ENCODE results near the gene SLC25A46.
"Not testable (repeated sequence)": the region's sequence is repeated elsewhere in the genome, so short reads cannot be mapped to it uniquely, and the experiment has no call there.

The SLC25A46 gene

DNA sequence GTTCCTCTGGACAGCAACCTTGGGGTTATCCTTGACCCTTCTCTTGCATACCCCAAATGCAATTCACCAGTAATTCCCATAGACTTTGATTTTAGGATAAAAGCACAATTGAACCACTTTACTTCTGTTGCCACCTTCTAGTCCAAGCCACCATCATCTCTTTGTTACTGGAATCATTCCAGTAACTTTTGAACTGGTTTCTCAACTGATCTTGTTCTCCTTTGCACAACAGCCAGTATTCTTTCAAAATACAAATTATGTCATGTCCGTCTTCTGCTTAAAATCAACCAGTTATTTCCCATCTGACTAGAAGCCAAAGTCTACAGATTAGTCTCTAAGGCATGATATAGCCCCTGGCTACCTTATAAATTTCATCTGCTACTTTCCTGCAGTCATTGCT lies 21.4 kb downstream of the SLC25A46 start:
- TF ChIP-seq, protein P1, sequence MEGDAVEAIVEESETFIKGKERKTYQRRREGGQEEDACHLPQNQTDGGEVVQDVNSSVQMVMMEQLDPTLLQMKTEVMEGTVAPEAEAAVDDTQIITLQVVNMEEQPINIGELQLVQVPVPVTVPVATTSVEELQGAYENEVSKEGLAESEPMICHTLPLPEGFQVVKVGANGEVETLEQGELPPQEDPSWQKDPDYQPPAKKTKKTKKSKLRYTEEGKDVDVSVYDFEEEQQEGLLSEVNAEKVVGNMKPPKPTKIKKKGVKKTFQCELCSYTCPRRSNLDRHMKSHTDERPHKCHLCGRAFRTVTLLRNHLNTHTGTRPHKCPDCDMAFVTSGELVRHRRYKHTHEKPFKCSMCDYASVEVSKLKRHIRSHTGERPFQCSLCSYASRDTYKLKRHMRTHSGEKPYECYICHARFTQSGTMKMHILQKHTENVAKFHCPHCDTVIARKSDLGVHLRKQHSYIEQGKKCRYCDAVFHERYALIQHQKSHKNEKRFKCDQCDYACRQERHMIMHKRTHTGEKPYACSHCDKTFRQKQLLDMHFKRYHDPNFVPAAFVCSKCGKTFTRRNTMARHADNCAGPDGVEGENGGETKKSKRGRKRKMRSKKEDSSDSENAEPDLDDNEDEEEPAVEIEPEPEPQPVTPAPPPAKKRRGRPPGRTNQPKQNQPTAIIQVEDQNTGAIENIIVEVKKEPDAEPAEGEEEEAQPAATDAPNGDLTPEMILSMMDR (IDR thresholded peaks at IDR 0.05; ENCODE audit: insufficient read depth, missing control alignments), result no peak
- DNase-seq (ENCODE audit: insufficient read length, low spot score) (no peak), FAIRE-seq (no peak)

DNA sequence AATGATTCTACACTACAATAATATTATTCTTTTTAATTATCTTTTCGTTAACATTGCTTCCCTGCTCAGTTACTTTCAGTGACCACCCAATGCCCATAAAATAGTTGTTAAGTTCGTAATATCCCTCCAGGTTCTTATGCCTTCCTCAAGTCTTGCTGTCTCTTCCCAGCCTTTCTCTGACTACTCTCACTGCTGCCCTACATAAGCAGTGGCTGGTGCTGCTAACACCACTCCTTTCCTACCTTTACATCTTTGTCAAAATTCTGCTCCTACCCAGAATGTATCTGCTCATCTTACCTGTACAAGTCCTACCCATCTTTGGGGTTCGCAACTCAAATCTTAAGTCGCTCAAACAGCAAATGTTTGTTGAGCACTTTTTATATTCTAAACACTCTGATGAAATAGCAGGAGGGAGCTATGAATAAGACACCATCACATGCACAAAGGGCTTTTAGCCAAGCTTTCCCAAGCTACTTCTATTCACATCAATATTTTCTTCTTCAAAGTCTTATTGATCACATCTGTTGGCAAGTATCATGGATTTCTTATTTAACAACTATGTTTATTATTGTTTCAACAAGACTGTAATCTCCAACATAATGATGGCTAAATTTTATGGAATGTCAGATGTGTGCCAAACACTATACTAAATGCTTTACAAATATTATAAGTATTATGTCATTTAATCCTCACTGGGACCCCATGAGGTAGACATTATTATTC lies 29.5 kb downstream of the SLC25A46 start:
- DNase-seq (ENCODE audit: insufficient read length, low spot score) (no peak), FAIRE-seq (no peak)
- TF ChIP-seq, protein P1 (IDR thresholded peaks at IDR 0.05; ENCODE audit: insufficient read depth, missing control alignments), result no peak

DNA sequence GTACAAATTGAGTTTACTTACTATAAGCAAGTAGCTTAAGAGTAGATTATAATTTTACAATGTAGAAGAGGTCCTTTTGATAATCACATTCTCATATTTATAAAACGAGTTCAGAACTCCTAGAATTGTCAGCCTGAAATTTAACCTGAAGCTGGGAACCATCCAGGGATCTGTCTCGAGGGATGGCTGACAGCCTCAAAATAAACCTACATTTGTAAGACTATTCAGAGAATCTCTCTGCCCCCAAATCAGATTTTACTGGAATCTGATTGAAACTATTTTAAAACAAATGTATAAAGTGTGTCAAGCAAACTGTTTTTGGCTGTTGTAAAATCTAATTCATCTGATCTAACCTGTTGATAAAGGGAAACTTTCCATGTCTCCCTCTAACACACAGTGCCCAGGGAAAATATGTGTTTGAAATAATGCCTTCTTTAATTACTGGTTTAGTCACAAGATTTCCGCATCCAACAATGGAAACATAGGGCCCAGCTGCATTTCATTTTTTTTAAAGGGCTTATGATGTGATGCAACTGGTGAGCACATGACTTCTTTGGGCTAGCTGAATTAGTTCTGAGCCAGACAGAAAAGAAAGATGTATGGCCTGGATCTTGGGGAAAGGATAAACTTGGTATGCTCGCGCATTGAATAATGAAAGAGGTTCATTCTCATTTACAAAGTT lies 30.3 kb downstream of the SLC25A46 start:
- FAIRE-seq, result no peak
- DNase-seq (ENCODE audit: insufficient read length, low spot score), result no peak
- TF ChIP-seq, protein P1 (IDR thresholded peaks at IDR 0.05; ENCODE audit: insufficient read depth, missing control alignments), result no peak

DNA sequence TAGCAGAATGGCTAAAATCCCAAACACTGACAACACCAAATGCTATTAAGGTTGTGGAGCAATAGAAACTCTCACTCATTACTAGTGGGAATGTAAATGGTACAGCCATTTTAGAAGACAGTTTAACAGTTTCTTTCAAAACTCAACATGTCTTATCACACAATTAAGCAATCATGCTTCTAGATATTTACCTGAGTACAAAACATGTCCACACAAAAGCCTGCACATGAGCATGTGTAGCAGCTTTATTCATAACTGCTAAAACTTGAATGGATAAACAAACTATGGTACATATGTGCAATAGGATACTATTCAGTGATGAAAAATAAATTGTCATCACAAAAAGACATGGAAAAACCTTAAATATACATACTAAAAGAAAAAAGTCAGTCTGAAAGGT lies 31.5 kb downstream of the SLC25A46 start:
- DNase-seq (ENCODE audit: insufficient read length, low spot score) (no peak), FAIRE-seq (no peak)
- TF ChIP-seq, protein P1 (IDR thresholded peaks at IDR 0.05; ENCODE audit: insufficient read depth, missing control alignments), result no peak

DNA sequence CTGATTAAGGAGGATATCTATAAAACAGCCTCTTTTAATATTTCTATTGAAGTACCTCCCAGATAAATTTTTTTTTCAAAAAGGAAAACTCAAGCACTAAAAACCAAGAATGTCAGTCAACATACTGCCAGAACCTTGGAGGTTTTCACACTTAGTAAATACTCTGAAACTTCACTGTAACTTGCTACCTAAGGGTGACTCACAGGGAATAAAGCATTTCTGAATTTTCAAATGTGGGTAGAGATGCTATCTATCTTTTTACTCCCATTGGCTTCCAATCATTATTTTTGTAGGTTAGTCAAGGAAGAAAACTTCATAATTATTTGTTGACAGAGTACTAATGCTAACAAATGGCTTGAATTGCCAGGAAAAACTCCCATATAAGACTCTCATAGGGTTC lies 46.1 kb downstream of the SLC25A46 start:
- DNase-seq (ENCODE audit: insufficient read length, low spot score) (no peak), FAIRE-seq (no peak)
- TF ChIP-seq, protein P1 (IDR thresholded peaks at IDR 0.05; ENCODE audit: insufficient read depth, missing control alignments), result no peak

DNA sequence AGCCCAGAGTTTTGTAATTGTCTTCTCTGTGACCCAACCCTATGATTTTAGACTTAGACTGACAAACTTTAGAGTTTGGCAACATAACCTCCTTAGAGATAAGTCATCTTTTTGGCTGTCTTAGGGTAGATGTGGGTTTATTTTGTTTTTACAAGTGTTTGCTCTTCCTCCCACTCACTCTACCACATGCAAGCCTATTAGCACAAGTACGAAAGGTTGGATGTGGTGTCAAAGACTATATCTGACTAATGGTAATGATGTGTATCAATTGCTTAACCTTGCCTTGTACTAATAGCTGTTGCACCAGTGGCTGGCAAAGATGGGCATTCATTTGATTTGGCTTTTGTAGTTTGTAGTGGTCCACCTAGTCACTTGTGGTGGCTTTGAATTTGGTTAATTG lies 46.5 kb downstream of the SLC25A46 start:
- FAIRE-seq, result no peak
- DNase-seq (ENCODE audit: insufficient read length, low spot score), result no peak
- TF ChIP-seq, protein P1 (IDR thresholded peaks at IDR 0.05; ENCODE audit: insufficient read depth, missing control alignments), result no peak

DNA sequence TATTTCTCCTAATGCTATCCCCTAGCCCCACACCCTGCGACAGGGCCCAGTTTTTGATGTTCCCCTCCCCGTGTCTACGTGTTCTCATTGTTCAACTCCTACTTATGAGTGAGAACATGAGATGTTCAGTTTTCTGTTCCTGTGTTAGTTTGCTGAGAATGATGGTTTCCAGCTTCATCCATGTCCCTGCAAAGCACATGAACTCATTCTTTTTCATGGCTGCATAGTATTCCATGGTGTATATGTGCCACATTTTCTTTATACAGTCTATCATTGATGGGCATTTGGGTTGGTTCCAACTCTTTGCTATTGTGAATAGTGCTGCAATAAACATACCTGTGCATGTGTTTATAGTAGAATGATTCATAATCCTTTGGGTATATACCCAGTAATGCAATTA lies 49.2 kb downstream of the SLC25A46 start:
- not testable (repeated sequence) for FAIRE-seq; DNase-seq (ENCODE audit: insufficient read length, low spot score)

Data from D721Med (cell line).